ENCODE measurements around the gene ACSS3. TPM values are rescaled to one million over a fixed set of nuclear protein-coding genes. Genes with fewer than 3 reads are reported as not detected.
A peak's percentile ranks its signal among the peaks of the same experiment; 100 is the strongest.
"Not testable (repeated sequence)": the region's sequence is repeated elsewhere in the genome, so short reads cannot be mapped to it uniquely, and the experiment has no call there.

ACSS3 gene
- total RNA-seq, 1 experiment from 2014 or later, result not detected

GRCh38 chr12:81114226-81114625 is 36.3 kb downstream of the ACSS3 start:
- Histone ChIP-seq H3K36me3 (ENCODE audit: insufficient read depth, low read length) (no peaks in the 10 kb centered on the region), H3K4me3 (ENCODE audit: low read length) (no peak overlapping the region), H3K9me3 (ENCODE audit: low read length) (no peaks in the 10 kb centered on the region), H2AFZ (ENCODE audit: low read length) (no peak overlapping the region), H3K4me2 (ENCODE audit: low read depth, low read length, poor library complexity, severe bottlenecking) (no peak overlapping the region), H3K9me2 (replicated peaks; ENCODE audit: insufficient read depth, low read length) (no peaks in the 10 kb centered on the region), H3K4me1 (ENCODE audit: low read length) (no peaks in the 10 kb centered on the region), H3K27me3 (ENCODE audit: low read length) (no peaks in the 10 kb centered on the region), H3K27ac (ENCODE audit: low read length) (no peak overlapping the region), H4K20me1 (ENCODE audit: insufficient read depth, low read depth, low read length) (no peaks in the 10 kb centered on the region), H3K9ac (ENCODE audit: low read length) (no peak overlapping the region), H3K79me2 (ENCODE audit: low read length) (no peaks in the 10 kb centered on the region)
- DNase-seq, result no peak

- not testable (repeated sequence) for DNase-seq; H3K27ac ChIP-seq (ENCODE audit: low read length); H3K4me1 ChIP-seq (ENCODE audit: low read length); H3K27me3 ChIP-seq (ENCODE audit: low read length); H3K79me2 ChIP-seq (ENCODE audit: low read length); H3K9me3 ChIP-seq (ENCODE audit: low read length); H3K4me2 ChIP-seq (ENCODE audit: low read depth, low read length, poor library complexity, severe bottlenecking); H2AFZ ChIP-seq (ENCODE audit: low read length); H4K20me1 ChIP-seq (ENCODE audit: insufficient read depth, low read depth, low read length); H3K9ac ChIP-seq (ENCODE audit: low read length); H3K9me2 ChIP-seq (replicated peaks; ENCODE audit: insufficient read depth, low read length); H3K4me3 ChIP-seq (ENCODE audit: low read length); H3K36me3 ChIP-seq (ENCODE audit: insufficient read depth, low read length)
Measured at GRCh38 chr12:81119069-81119468, 41.2 kb downstream of the ACSS3 start.

- Histone ChIP-seq H3K79me2 (ENCODE audit: low read length) (no peaks in the 10 kb centered on the region), H3K27ac (ENCODE audit: low read length) (no peak overlapping the region), H3K9me2 (replicated peaks; ENCODE audit: insufficient read depth, low read length) (no peaks in the 10 kb centered on the region), H3K36me3 (ENCODE audit: insufficient read depth, low read length) (no peaks in the 10 kb centered on the region), H3K9ac (ENCODE audit: low read length) (no peak overlapping the region), H3K27me3 (ENCODE audit: low read length) (no peaks in the 10 kb centered on the region), H3K9me3 (ENCODE audit: low read length) (no peaks in the 10 kb centered on the region), H2AFZ (ENCODE audit: low read length) (no peak overlapping the region), H3K4me1 (ENCODE audit: low read length) (no peaks in the 10 kb centered on the region), H4K20me1 (ENCODE audit: insufficient read depth, low read depth, low read length) (no peaks in the 10 kb centered on the region), H3K4me2 (ENCODE audit: low read depth, low read length, poor library complexity, severe bottlenecking) (no peak overlapping the region), H3K4me3 (ENCODE audit: low read length) (no peak overlapping the region)
- DNase-seq, result no peak
Measured at GRCh38 chr12:81120961-81121360, 43.1 kb downstream of the ACSS3 start.

GRCh38 chr12:81123611-81124010 is 45.7 kb downstream of the ACSS3 start:
- no peaks in the 10 kb centered on the region for H3K9me3 ChIP-seq (ENCODE audit: low read length)
- H3K4me3 ChIP-seq (ENCODE audit: low read length), result no peak overlapping the region
- H4K20me1 ChIP-seq (ENCODE audit: insufficient read depth, low read depth, low read length), result no peaks in the 10 kb centered on the region
- no peak overlapping the region for H3K4me2 ChIP-seq (ENCODE audit: low read depth, low read length, poor library complexity, severe bottlenecking)
- no peak overlapping the region for H2AFZ ChIP-seq (ENCODE audit: low read length)
- DNase-seq, result no peak
- H3K27me3 ChIP-seq (ENCODE audit: low read length), result no peaks in the 10 kb centered on the region
- no peak overlapping the region for H3K9ac ChIP-seq (ENCODE audit: low read length)
- no peaks in the 10 kb centered on the region for H3K4me1 ChIP-seq (ENCODE audit: low read length)
- no peaks in the 10 kb centered on the region for H3K36me3 ChIP-seq (ENCODE audit: insufficient read depth, low read length)
- no peak overlapping the region for H3K27ac ChIP-seq (ENCODE audit: low read length)
- no peaks in the 10 kb centered on the region for H3K79me2 ChIP-seq (ENCODE audit: low read length)
- no peaks in the 10 kb centered on the region for H3K9me2 ChIP-seq (replicated peaks; ENCODE audit: insufficient read depth, low read length)

- no peaks in the 10 kb centered on the region for H3K36me3 ChIP-seq (ENCODE audit: insufficient read depth, low read length)
- no peaks in the 10 kb centered on the region for H3K79me2 ChIP-seq (ENCODE audit: low read length)
- H3K27me3 ChIP-seq (ENCODE audit: low read length), result no peaks in the 10 kb centered on the region
- H3K27ac ChIP-seq (ENCODE audit: low read length), result no peak overlapping the region
- H3K9ac ChIP-seq (ENCODE audit: low read length), result no peak overlapping the region
- no peak overlapping the region for H3K4me3 ChIP-seq (ENCODE audit: low read length)
- H3K4me2 ChIP-seq (ENCODE audit: low read depth, low read length, poor library complexity, severe bottlenecking), result no peak overlapping the region
- no peaks in the 10 kb centered on the region for H4K20me1 ChIP-seq (ENCODE audit: insufficient read depth, low read depth, low read length)
- no peaks in the 10 kb centered on the region for H3K9me2 ChIP-seq (replicated peaks; ENCODE audit: insufficient read depth, low read length)
- no peak overlapping the region for H2AFZ ChIP-seq (ENCODE audit: low read length)
- H3K4me1 ChIP-seq (ENCODE audit: low read length), result no peaks in the 10 kb centered on the region
- no peak for DNase-seq
- H3K9me3 ChIP-seq (ENCODE audit: low read length), result no peaks in the 10 kb centered on the region
Measured at GRCh38 chr12:81125691-81126090, 47.8 kb downstream of the ACSS3 start.

- Histone ChIP-seq H3K4me2 (ENCODE audit: low read depth, low read length, poor library complexity, severe bottlenecking) (no peak overlapping the region), H3K9me2 (replicated peaks; ENCODE audit: insufficient read depth, low read length) (no peaks in the 10 kb centered on the region), H4K20me1 (ENCODE audit: insufficient read depth, low read depth, low read length) (no peaks in the 10 kb centered on the region), H3K27ac (ENCODE audit: low read length) (no peak overlapping the region), H3K4me1 (ENCODE audit: low read length) (no peaks in the 10 kb centered on the region), H3K9me3 (ENCODE audit: low read length) (no peaks in the 10 kb centered on the region), H2AFZ (ENCODE audit: low read length) (no peak overlapping the region), H3K79me2 (ENCODE audit: low read length) (no peaks in the 10 kb centered on the region), H3K9ac (ENCODE audit: low read length) (no peak overlapping the region), H3K36me3 (ENCODE audit: insufficient read depth, low read length) (no peaks in the 10 kb centered on the region), H3K27me3 (ENCODE audit: low read length) (no peaks in the 10 kb centered on the region), H3K4me3 (ENCODE audit: low read length) (no peak overlapping the region)
- peak; percentile 78 for DNase-seq
Measured at GRCh38 chr12:81128930-81129554, 51.2 kb downstream of the ACSS3 start.

- no peak for DNase-seq
- Histone ChIP-seq H3K9me2 (replicated peaks; ENCODE audit: insufficient read depth, low read length) (no peaks in the 10 kb centered on the region), H3K27ac (ENCODE audit: low read length) (no peak overlapping the region), H4K20me1 (ENCODE audit: insufficient read depth, low read depth, low read length) (no peaks in the 10 kb centered on the region), H3K27me3 (ENCODE audit: low read length) (no peaks in the 10 kb centered on the region), H3K9me3 (ENCODE audit: low read length) (no peaks in the 10 kb centered on the region), H3K9ac (ENCODE audit: low read length) (no peak overlapping the region), H3K4me3 (ENCODE audit: low read length) (no peak overlapping the region), H3K79me2 (ENCODE audit: low read length) (no peaks in the 10 kb centered on the region), H2AFZ (ENCODE audit: low read length) (no peak overlapping the region), H3K4me2 (ENCODE audit: low read depth, low read length, poor library complexity, severe bottlenecking) (no peak overlapping the region), H3K4me1 (ENCODE audit: low read length) (no peaks in the 10 kb centered on the region), H3K36me3 (ENCODE audit: insufficient read depth, low read length) (no peaks in the 10 kb centered on the region)
Measured at GRCh38 chr12:81136519-81136918, 58.6 kb downstream of the ACSS3 start.

GRCh38 chr12:81137801-81138200 is 59.9 kb downstream of the ACSS3 start:
- no peak overlapping the region for H3K4me2 ChIP-seq (ENCODE audit: low read depth, low read length, poor library complexity, severe bottlenecking)
- no peaks in the 10 kb centered on the region for H3K4me1 ChIP-seq (ENCODE audit: low read length)

GRCh38 chr12:81141217-81141616 is 63.3 kb downstream of the ACSS3 start:
- Histone ChIP-seq H3K9ac (ENCODE audit: low read length) (no peak overlapping the region), H3K36me3 (ENCODE audit: insufficient read depth, low read length) (no peaks in the 10 kb centered on the region), H3K9me2 (replicated peaks; ENCODE audit: insufficient read depth, low read length) (no peaks in the 10 kb centered on the region), H3K4me3 (ENCODE audit: low read length) (no peak overlapping the region), H2AFZ (ENCODE audit: low read length) (no peak overlapping the region), H3K27ac (ENCODE audit: low read length) (no peak overlapping the region), H3K4me2 (ENCODE audit: low read depth, low read length, poor library complexity, severe bottlenecking) (no peak overlapping the region), H3K27me3 (ENCODE audit: low read length) (no peaks in the 10 kb centered on the region), H3K9me3 (ENCODE audit: low read length) (no peaks in the 10 kb centered on the region), H3K79me2 (ENCODE audit: low read length) (no peaks in the 10 kb centered on the region), H3K4me1 (ENCODE audit: low read length) (no peaks in the 10 kb centered on the region), H4K20me1 (ENCODE audit: insufficient read depth, low read depth, low read length) (no peaks in the 10 kb centered on the region)
- DNase-seq, result no peak

More at GRCh38 chr12:81137801-81138200, 59.9 kb downstream of the ACSS3 start:
- H3K79me2 ChIP-seq (ENCODE audit: low read length), result no peaks in the 10 kb centered on the region
- H3K9ac ChIP-seq (ENCODE audit: low read length), result no peak overlapping the region
- no peak for DNase-seq
- no peaks in the 10 kb centered on the region for H3K9me3 ChIP-seq (ENCODE audit: low read length)
- no peak overlapping the region for H3K4me3 ChIP-seq (ENCODE audit: low read length)
- no peaks in the 10 kb centered on the region for H3K36me3 ChIP-seq (ENCODE audit: insufficient read depth, low read length)
- no peak overlapping the region for H3K27ac ChIP-seq (ENCODE audit: low read length)
- H3K27me3 ChIP-seq (ENCODE audit: low read length), result no peaks in the 10 kb centered on the region
- H3K9me2 ChIP-seq (replicated peaks; ENCODE audit: insufficient read depth, low read length), result no peaks in the 10 kb centered on the region
- H4K20me1 ChIP-seq (ENCODE audit: insufficient read depth, low read depth, low read length), result no peaks in the 10 kb centered on the region
- no peak overlapping the region for H2AFZ ChIP-seq (ENCODE audit: low read length)
